AML-193 (cell line): ENCODE results near the gene PLEKHM3.

Source experiments
- DNase-seq, 2 experiments: peaks; one replicate each; lab custom pipeline; 2025; lab: John Stamatoyannopoulos, UW

Gene PLEKHM3

GRCh38 chr2:207883002-207883780 is 142.1 kb downstream of the PLEKHM3 start:
- DNase-seq: no peak

GRCh38 chr2:207881902-207882301 is 143.4 kb downstream of the PLEKHM3 start:
- no peak for DNase-seq

- no peak for DNase-seq
Measured at GRCh38 chr2:207879536-207879935, 145.8 kb downstream of the PLEKHM3 start.

- DNase-seq: no peak
Measured at GRCh38 chr2:207876842-207877535, 148.3 kb downstream of the PLEKHM3 start.

- no peak for DNase-seq
Measured at GRCh38 chr2:207875473-207876212, 149.7 kb downstream of the PLEKHM3 start.

- DNase-seq: no peak
Measured at GRCh38 chr2:207873794-207874193, 151.5 kb downstream of the PLEKHM3 start.

- DNase-seq: no peak
Measured at GRCh38 chr2:207871911-207872310, 153.4 kb downstream of the PLEKHM3 start.

- DNase-seq: no peak
Measured at GRCh38 chr2:207871506-207871905, 153.8 kb downstream of the PLEKHM3 start.

GRCh38 chr2:207870814-207871213 is 154.5 kb downstream of the PLEKHM3 start:
- DNase-seq: no peak

- peak; percentile 43 to 49 for DNase-seq
Measured at GRCh38 chr2:207869784-207870778, 155.2 kb downstream of the PLEKHM3 start.

GRCh38 chr2:207868855-207869596 is 156.3 kb downstream of the PLEKHM3 start:
- no peak for DNase-seq

- DNase-seq: no peak
Measured at GRCh38 chr2:207867905-207868304, 157.4 kb downstream of the PLEKHM3 start.

- DNase-seq: no peak
Measured at GRCh38 chr2:207867056-207867455, 158.3 kb downstream of the PLEKHM3 start.

- DNase-seq: no peak
Measured at GRCh38 chr2:207865210-207865609, 160.1 kb downstream of the PLEKHM3 start.

- DNase-seq: no peak
Measured at GRCh38 chr2:207863345-207863744, 162.0 kb downstream of the PLEKHM3 start.

- DNase-seq: no peak
Measured at GRCh38 chr2:207861789-207862188, 163.5 kb downstream of the PLEKHM3 start.

GRCh38 chr2:207860685-207861084 is 164.6 kb downstream of the PLEKHM3 start:
- no peak for DNase-seq

- no peak for DNase-seq
Measured at GRCh38 chr2:207855591-207855990, 169.7 kb downstream of the PLEKHM3 start.

- no peak for DNase-seq
Measured at GRCh38 chr2:207854484-207855440, 170.6 kb downstream of the PLEKHM3 start.

GRCh38 chr2:207852791-207853190 is 172.5 kb downstream of the PLEKHM3 start:
- DNase-seq: no peak
